Bone marrow (tissue), 2 donors: ENCODE measurements around the gene SIGLEC6.

Source experiments
- DNase-seq, 2 donors: peaks; one replicate each; lab custom pipeline; 2025; lab: John Stamatoyannopoulos, UW

The SIGLEC6 gene

GRCh38 chr19:51473009-51473707, 58.3 kb downstream of the SIGLEC6 start:
- peak; percentile 39 to 47 for DNase-seq

- no peak for DNase-seq
Measured at GRCh38 chr19:51472607-51473006, 58.9 kb downstream of the SIGLEC6 start.

- DNase-seq = no peak
Measured at GRCh38 chr19:51471527-51471926, 59.9 kb downstream of the SIGLEC6 start.

- DNase-seq = no peak
Measured at GRCh38 chr19:51470966-51471365, 60.5 kb downstream of the SIGLEC6 start.

DNA sequence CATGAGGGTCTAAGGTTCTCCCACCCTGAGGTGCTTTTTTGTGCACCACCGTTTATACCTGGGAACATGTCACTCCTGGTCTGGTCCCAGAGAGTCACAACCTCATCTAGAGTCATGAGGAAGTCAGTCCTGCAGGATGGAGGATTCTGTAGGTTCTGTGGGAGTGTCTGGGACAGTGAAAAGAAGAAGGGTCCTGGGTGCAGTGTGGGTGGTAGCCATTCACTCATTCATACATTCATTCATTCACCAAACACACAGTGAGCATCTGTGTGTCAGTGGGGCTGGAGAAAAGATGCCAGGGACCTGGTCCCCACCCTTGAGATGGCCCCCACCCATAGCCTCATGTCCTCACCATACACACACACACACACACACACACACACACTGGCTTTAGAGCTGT, 61.8 kb downstream of the SIGLEC6 start:
- no peak for DNase-seq

- DNase-seq = no peak
Measured at GRCh38 chr19:51469162-51469561, 62.3 kb downstream of the SIGLEC6 start.

DNA sequence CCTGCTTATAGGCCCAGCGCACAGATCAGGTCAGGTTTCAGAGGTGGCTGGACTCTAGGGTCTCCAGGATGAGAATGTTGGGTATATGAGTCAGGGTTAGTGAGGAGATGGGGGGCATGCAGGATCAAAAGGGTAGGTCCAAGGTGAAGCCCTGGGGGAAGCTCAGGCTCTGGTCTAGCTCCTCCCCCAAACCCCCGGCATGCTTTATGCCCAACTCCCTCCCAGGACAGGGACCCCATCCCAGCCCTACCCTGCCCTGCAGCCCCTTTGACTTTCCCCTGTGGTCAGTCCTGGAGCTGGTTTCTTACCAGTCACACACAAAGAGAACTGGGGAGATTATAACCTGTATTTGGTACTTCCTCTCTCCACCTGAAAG, 62.9 kb downstream of the SIGLEC6 start:
- DNase-seq = no peak

DNA sequence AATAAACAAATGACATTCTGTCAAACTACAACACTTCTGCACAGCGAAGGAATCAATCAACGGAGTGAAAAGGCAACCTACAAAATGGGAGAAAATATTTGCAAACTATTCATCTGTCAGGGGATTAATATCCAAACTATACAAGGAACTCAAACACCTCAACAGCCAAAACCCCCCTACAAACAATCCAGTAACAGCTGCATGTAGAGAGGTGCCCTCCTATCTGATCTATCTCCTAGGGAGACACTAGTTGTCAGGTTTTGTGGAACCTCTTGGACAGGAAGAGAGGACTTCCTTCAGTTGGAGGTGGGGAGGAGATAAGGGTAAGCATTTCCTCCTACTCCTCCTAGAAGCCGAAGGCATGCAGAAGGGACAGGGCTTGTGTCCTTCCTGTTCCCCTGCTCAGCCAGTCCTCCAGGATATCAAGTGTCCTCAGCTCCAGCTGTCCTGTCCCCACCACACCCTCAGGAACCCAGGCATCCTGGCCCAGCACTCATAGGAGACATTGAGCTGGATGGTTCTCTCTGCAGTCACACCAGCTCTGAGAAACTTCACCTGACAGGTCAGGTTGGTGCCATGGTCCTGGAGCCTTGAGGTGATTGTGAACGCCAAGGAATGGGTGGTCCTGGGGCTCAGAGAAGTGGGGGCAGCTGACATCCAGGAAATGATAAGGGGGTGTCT, 63.5 kb downstream of the SIGLEC6 start:
- peak in 1 of 2 donors; percentile 15 for DNase-seq
